NCI-H345 (cell line): ENCODE results near the gene UCP1.
"Not testable (repeated sequence)": the region's sequence is repeated elsewhere in the genome, so short reads cannot be mapped to it uniquely, and the experiment has no call there.

ENCODE experiments used
- DNase-seq: peaks from one replicate; lab custom pipeline; 2025; lab: John Stamatoyannopoulos, UW

Gene UCP1

GRCh38 chr4:140533951-140534480 lies 34.7 kb downstream of the UCP1 start:
- DNase-seq = no peak

GRCh38 chr4:140529434-140529833 lies 39.3 kb downstream of the UCP1 start:
- no peak for DNase-seq

- peak; percentile 97 for DNase-seq
Observed at GRCh38 chr4:140523857-140524742, 44.7 kb downstream of the UCP1 start, which contains the start of gene ELMOD2. Gene ELMOD2, plus strand, starts transcription at chr4:140524168. Its CDS starts 1,261 bp downstream, at chr4:140525429.

- DNase-seq = no peak
Observed at GRCh38 chr4:140523370-140523856, 45.3 kb downstream of the UCP1 start.

- no peak for DNase-seq
Observed at GRCh38 chr4:140515423-140515822, 53.3 kb downstream of the UCP1 start.

GRCh38 chr4:140513765-140514164 lies 55.0 kb downstream of the UCP1 start:
- not testable (repeated sequence) for DNase-seq
